ENCODE results near the gene USP16. TPM values are rescaled to one million over a fixed set of nuclear protein-coding genes. Genes with fewer than 3 reads are reported as not detected.
A peak's percentile ranks its signal among the peaks of the same experiment; 100 is the strongest.
"Not testable (repeated sequence)": the region's sequence is repeated elsewhere in the genome, so short reads cannot be mapped to it uniquely, and the experiment has no call there.

Gene USP16
- total and polyA plus RNA-seq, 7 experiments from 2014 or later = 17.9 to 84.3 (median 54.3) TPM

DNA sequence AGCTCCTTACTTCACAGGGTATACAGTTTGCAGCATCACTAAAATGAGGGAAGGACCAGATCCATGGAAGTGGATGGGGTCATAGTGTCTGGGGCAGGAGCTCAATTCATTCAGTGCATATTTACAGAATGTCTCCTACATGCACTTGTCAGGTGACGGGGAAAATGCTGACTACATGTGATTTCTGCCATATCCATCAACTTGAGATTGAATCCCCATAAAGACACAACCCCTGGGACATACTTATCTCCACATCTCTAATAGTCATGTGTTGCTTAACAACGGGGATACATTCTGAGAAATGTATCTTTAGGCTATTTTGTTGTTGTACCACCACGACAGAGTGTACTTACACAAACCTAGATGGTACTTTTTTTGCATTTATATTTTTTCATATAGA lies 17.3 kb upstream of the USP16 start:
- ChIA-PET POLR2A (interaction anchor here (12.3 kb wide), 1 partner anchor 16 kb away, joined by 408 read pairs; the partner anchor contains the start of genes RWDD2B and USP16), CTCF (interaction anchor here (0.6 kb wide), 1 partner anchor 59 kb away, joined by 3 read pairs; no protein-coding TSS in a partner anchor)
- H3K27ac ChIP-seq (ENCODE audit: low read depth, low read length) = no peak overlapping the region
- H3K27me3 ChIP-seq (ENCODE audit: control insufficient read depth in 2 of 2, insufficient read depth in 2 of 2, low read length in 2 of 2) = no peaks in the 10 kb centered on the region
- H3K36me3 ChIP-seq (ENCODE audit: control insufficient read depth in 2 of 3, insufficient read depth in 3 of 3, low read length in 3 of 3) = peaks cover 0 to 15% (median 0%) of the 10 kb centered on the region in 3 experiments
- no peaks in the 10 kb centered on the region for H3K9me3 ChIP-seq (ENCODE audit: control insufficient read depth in 2 of 3, low read length in 3 of 3)
- Mint-ChIP-seq H3K36me3 (peaks cover 0 to 21% (median 0%) of the 10 kb centered on the region in 5 donors), H3K27me3 (no peaks in the 10 kb centered on the region), H3K9me3 (no peaks in the 10 kb centered on the region), H3K4me1 (peaks cover 0 to 20% (median 10%) of the 10 kb centered on the region in 7 donors), H3K27ac (peak overlapping the region in 1 of 9 donors; percentile 22), H3K4me3 (no peak overlapping the region)
- no peak overlapping the region for H3K4me3 ChIP-seq (ENCODE audit: low read length)
- ATAC-seq (no peak), DNase-seq (no peak)
- H3K4me1 ChIP-seq (ENCODE audit: control insufficient read depth in 2 of 2, insufficient read depth in 2 of 2, low read length in 2 of 2) = peaks cover 0 to 3% of the 10 kb centered on the region in 2 donors
- intact Hi-C loops (cut with micrococcal nuclease) = loop anchor here in 1 of 2 donors (10.0 kb wide), 1 partner anchor 438 kb away; no protein-coding TSS in a partner anchor

GRCh38 chr21:29007810-29008209 lies 16.7 kb upstream of the USP16 start:
- ChIA-PET CTCF (no interaction called here), POLR2A (interaction anchor here (12.3 kb wide), 1 partner anchor 15 kb away, joined by 408 read pairs; the partner anchor contains the start of genes RWDD2B and USP16)
- ATAC-seq (no peak), DNase-seq (no peak)
- H3K4me1 Mint-ChIP-seq = peaks cover 0 to 14% (median 6%) of the 10 kb centered on the region in 7 donors
- H3K36me3 ChIP-seq (ENCODE audit: control insufficient read depth in 2 of 3, insufficient read depth in 3 of 3, low read length in 3 of 3) = peaks cover 0 to 15% (median 0%) of the 10 kb centered on the region in 3 experiments
- H3K36me3 Mint-ChIP-seq = peaks cover 0 to 21% (median 0%) of the 10 kb centered on the region in 5 donors
- H3K27me3 Mint-ChIP-seq = no peaks in the 10 kb centered on the region
- peaks cover 0 to 3% of the 10 kb centered on the region in 2 donors for H3K4me1 ChIP-seq (ENCODE audit: control insufficient read depth in 2 of 2, insufficient read depth in 2 of 2, low read length in 2 of 2)
- no peaks in the 10 kb centered on the region for H3K9me3 ChIP-seq (ENCODE audit: control insufficient read depth in 2 of 3, low read length in 3 of 3)
- no peaks in the 10 kb centered on the region for H3K9me3 Mint-ChIP-seq
- no peak overlapping the region for H3K27ac ChIP-seq (ENCODE audit: low read depth, low read length)
- intact Hi-C loops (cut with micrococcal nuclease) = loop anchor here in 1 of 2 donors (10.0 kb wide), 1 partner anchor 437 kb away; no protein-coding TSS in a partner anchor
- H3K27ac Mint-ChIP-seq = no peak overlapping the region
- no peak overlapping the region for H3K4me3 Mint-ChIP-seq
- H3K27me3 ChIP-seq (ENCODE audit: control insufficient read depth in 2 of 2, insufficient read depth in 2 of 2, low read length in 2 of 2) = no peaks in the 10 kb centered on the region
- no peak overlapping the region for H3K4me3 ChIP-seq (ENCODE audit: low read length)

GRCh38 chr21:29008367-29008766 lies 16.1 kb upstream of the USP16 start:
- Histone ChIP-seq H3K27ac (ENCODE audit: low read depth, low read length) (no peak overlapping the region), H3K9me3 (ENCODE audit: control insufficient read depth in 2 of 3, low read length in 3 of 3) (no peaks in the 10 kb centered on the region), H3K4me3 (ENCODE audit: low read length) (no peak overlapping the region), H3K27me3 (ENCODE audit: control insufficient read depth in 2 of 2, insufficient read depth in 2 of 2, low read length in 2 of 2) (no peaks in the 10 kb centered on the region), H3K36me3 (ENCODE audit: control insufficient read depth in 2 of 3, insufficient read depth in 3 of 3, low read length in 3 of 3) (peaks cover 0 to 15% (median 0%) of the 10 kb centered on the region in 3 experiments), H3K4me1 (ENCODE audit: control insufficient read depth in 2 of 2, insufficient read depth in 2 of 2, low read length in 2 of 2) (peaks cover 0 to 1% of the 10 kb centered on the region in 2 donors)
- H3K9me3 Mint-ChIP-seq = no peaks in the 10 kb centered on the region
- DNase-seq (no peak), ATAC-seq (no peak)
- H3K4me3 Mint-ChIP-seq = no peak overlapping the region
- POLR2A ChIA-PET = interaction anchor here (12.3 kb wide), 1 partner anchor 15 kb away, joined by 408 read pairs; the partner anchor contains the start of genes RWDD2B and USP16
- peaks cover 0 to 12% (median 5%) of the 10 kb centered on the region in 7 donors for H3K4me1 Mint-ChIP-seq
- peaks cover 0 to 21% (median 0%) of the 10 kb centered on the region in 5 donors for H3K36me3 Mint-ChIP-seq
- H3K27me3 Mint-ChIP-seq = no peaks in the 10 kb centered on the region
- intact Hi-C loops (cut with micrococcal nuclease) = loop anchor here in 1 of 2 donors (10.0 kb wide), 1 partner anchor 436 kb away; no protein-coding TSS in a partner anchor
- peak overlapping the region in 1 of 9 donors; percentile 4 for H3K27ac Mint-ChIP-seq
- CTCF ChIA-PET = interaction anchor here (1.1 kb wide), 1 partner anchor 11 kb away, joined by 4 read pairs; the partner anchor contains the start of gene RWDD2B

GRCh38 chr21:29011236-29011635 lies 13.2 kb upstream of the USP16 start:
- H3K27me3 ChIP-seq (ENCODE audit: control insufficient read depth in 2 of 2, insufficient read depth in 2 of 2, low read length in 2 of 2); H3K4me1 Mint-ChIP-seq; H3K9me3 ChIP-seq (ENCODE audit: control insufficient read depth in 2 of 3, low read length in 3 of 3); DNase-seq; H3K27me3 Mint-ChIP-seq; POLR2A ChIA-PET; CTCF ChIA-PET; ATAC-seq; H3K4me1 ChIP-seq (ENCODE audit: control insufficient read depth in 2 of 2, insufficient read depth in 2 of 2, low read length in 2 of 2); intact Hi-C loops (cut with micrococcal nuclease); H3K4me3 Mint-ChIP-seq; H3K9me3 Mint-ChIP-seq; H3K27ac Mint-ChIP-seq; H3K27ac ChIP-seq (ENCODE audit: low read depth, low read length); H3K4me3 ChIP-seq (ENCODE audit: low read length): not testable (repeated sequence)
- H3K36me3 Mint-ChIP-seq = peaks cover 0 to 21% (median 0%) of the 10 kb centered on the region in 5 donors
- peaks cover 0 to 15% (median 0%) of the 10 kb centered on the region in 3 experiments for H3K36me3 ChIP-seq (ENCODE audit: control insufficient read depth in 2 of 3, insufficient read depth in 3 of 3, low read length in 3 of 3)

- POLR2A ChIA-PET = interaction anchor here (0.6 to 16.5 kb wide), 6 partner anchors 14 to 60 kb away, joined by 3 to 408 read pairs (median 4); partner anchors contain the start of gene LTN1
- H3K4me1 Mint-ChIP-seq = peaks cover 12 to 41% (median 23%) of the 10 kb centered on the region in 7 donors
- H3K27me3 Mint-ChIP-seq = no peaks in the 10 kb centered on the region
- Histone ChIP-seq H3K4me1 (ENCODE audit: control insufficient read depth in 2 of 2, insufficient read depth in 2 of 2, low read length in 2 of 2) (peaks cover 26% of the 10 kb centered on the region in 2 donors), H3K4me3 (ENCODE audit: low read length) (peak overlapping the region; percentile 90), H3K36me3 (ENCODE audit: control insufficient read depth in 2 of 3, insufficient read depth in 3 of 3, low read length in 3 of 3) (peaks cover 0 to 4% (median 0%) of the 10 kb centered on the region in 3 experiments), H3K27ac (ENCODE audit: low read depth, low read length) (peak overlapping the region; percentile 87), H3K27me3 (ENCODE audit: control insufficient read depth in 2 of 2, insufficient read depth in 2 of 2, low read length in 2 of 2) (no peaks in the 10 kb centered on the region), H3K9me3 (ENCODE audit: control insufficient read depth in 2 of 3, low read length in 3 of 3) (no peaks in the 10 kb centered on the region)
- CTCF ChIA-PET = no interaction called here
- ATAC-seq (no peak), DNase-seq (no peak)
- peak overlapping the region; percentile 71 to 92 (median 86) for H3K27ac Mint-ChIP-seq
- H3K9me3 Mint-ChIP-seq = no peaks in the 10 kb centered on the region
- H3K4me3 Mint-ChIP-seq = peak overlapping the region; percentile 73 to 94 (median 91)
- intact Hi-C loops (cut with micrococcal nuclease) = no loop called here
- peaks cover 0 to 5% (median 0%) of the 10 kb centered on the region in 5 donors for H3K36me3 Mint-ChIP-seq
Measured at GRCh38 chr21:29017639-29018237, 6.7 kb upstream of the USP16 start.

DNA sequence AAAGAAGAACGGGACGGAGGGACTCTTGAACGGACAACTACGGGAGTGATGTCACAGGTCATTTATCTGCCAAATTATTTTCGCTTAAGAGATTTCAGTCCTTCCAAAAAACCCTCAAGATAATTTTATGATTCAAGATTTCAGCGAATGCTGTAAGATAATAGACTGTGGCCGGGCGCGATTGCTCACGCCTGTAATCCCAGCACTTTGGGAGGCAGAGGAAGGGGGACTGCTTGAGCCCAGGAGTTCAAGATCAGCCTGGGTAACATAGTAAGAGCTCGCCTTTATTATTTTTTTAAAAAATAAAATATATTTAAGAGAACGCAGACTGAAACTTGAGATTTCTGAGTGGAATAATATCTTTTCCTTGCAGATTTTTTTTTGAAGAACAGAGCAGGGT lies 5.9 kb upstream of the USP16 start:
- Histone ChIP-seq H3K36me3 (ENCODE audit: control insufficient read depth in 2 of 3, insufficient read depth in 3 of 3, low read length in 3 of 3) (peaks cover 0 to 4% (median 0%) of the 10 kb centered on the region in 3 experiments), H3K9me3 (ENCODE audit: control insufficient read depth in 2 of 3, low read length in 3 of 3) (no peaks in the 10 kb centered on the region), H3K27ac (ENCODE audit: low read depth, low read length) (peak overlapping the region; percentile 87), H3K4me3 (ENCODE audit: low read length) (peak overlapping the region; percentile 90), H3K27me3 (ENCODE audit: control insufficient read depth in 2 of 2, insufficient read depth in 2 of 2, low read length in 2 of 2) (no peaks in the 10 kb centered on the region), H3K4me1 (ENCODE audit: control insufficient read depth in 2 of 2, insufficient read depth in 2 of 2, low read length in 2 of 2) (peaks cover 33 to 34% of the 10 kb centered on the region in 2 donors)
- ATAC-seq = no peak
- Mint-ChIP-seq H3K36me3 (peaks cover 0 to 5% (median 0%) of the 10 kb centered on the region in 5 donors), H3K27me3 (no peaks in the 10 kb centered on the region), H3K4me1 (peaks cover 12 to 48% (median 29%) of the 10 kb centered on the region in 7 donors), H3K4me3 (peak overlapping the region; percentile 73 to 94 (median 91)), H3K9me3 (no peaks in the 10 kb centered on the region), H3K27ac (peak overlapping the region; percentile 71 to 94 (median 92))
- POLR2A ChIA-PET = interaction anchor here (0.8 to 16.5 kb wide), 12 partner anchors 8 to 134 kb away, joined by 3 to 408 read pairs (median 4); partner anchors contain the start of genes CCT8 and LTN1
- intact Hi-C loops (cut with micrococcal nuclease) = no loop called here
- CTCF ChIA-PET = interaction anchor here (0.8 to 1.0 kb wide), 2 partner anchors 10 to 13 kb away, joined by 3 to 4 read pairs; no protein-coding TSS in a partner anchor
- no peak for DNase-seq
